GM19193 (cell line): ENCODE data around the gene SVOP.

Source experiments
- POLR2A ChIP-seq: IDR thresholded peaks from 4 replicates; pipeline ENCODE4 v1.6.1; 2011; ENCODE audit not compliant: insufficient read depth, insufficient read length; ENCODE audit errors: extremely low read depth

Gene SVOP

GRCh38 chr12:108896336-108896735 is 124.5 kb downstream of the SVOP start:
- no peak for TF ChIP-seq POLR2A

GRCh38 chr12:108895220-108895802 is 125.6 kb downstream of the SVOP start:
- no peak for TF ChIP-seq POLR2A

- no peak for TF ChIP-seq POLR2A
These were observed 130.7 kb downstream of the SVOP start for GRCh38 chr12:108890208-108890607.

- TF ChIP-seq POLR2A: no peak
These were observed 132.8 kb downstream of the SVOP start for GRCh38 chr12:108888031-108888430.

GRCh38 chr12:108886873-108887629 is 133.8 kb downstream of the SVOP start:
- TF ChIP-seq POLR2A: no peak

GRCh38 chr12:108884116-108885012 is 136.5 kb downstream of the SVOP start:
- TF ChIP-seq POLR2A: no peak

GRCh38 chr12:108881953-108882352 is 138.9 kb downstream of the SVOP start:
- TF ChIP-seq POLR2A: no peak

- no peak for TF ChIP-seq POLR2A
These were observed 141.1 kb downstream of the SVOP start, which contains the start of gene DAO for GRCh38 chr12:108879615-108880254. DAO (plus strand) TSS chr12:108880092; CDS start chr12:108885007, 4,915 bp downstream.

GRCh38 chr12:108876550-108876949 is 144.3 kb downstream of the SVOP start:
- TF ChIP-seq POLR2A: no peak

GRCh38 chr12:108875682-108876361 is 145.0 kb downstream of the SVOP start:
- TF ChIP-seq POLR2A: no peak

- no peak for TF ChIP-seq POLR2A
These were observed 145.6 kb downstream of the SVOP start for GRCh38 chr12:108875280-108875679.

- TF ChIP-seq POLR2A: no peak
These were observed 152.1 kb downstream of the SVOP start for GRCh38 chr12:108868781-108869180.

- TF ChIP-seq POLR2A: no peak
These were observed 155.7 kb downstream of the SVOP start for GRCh38 chr12:108865169-108865568.

- no peak for TF ChIP-seq POLR2A
These were observed 158.3 kb downstream of the SVOP start for GRCh38 chr12:108862588-108862959.

- TF ChIP-seq POLR2A: no peak
These were observed 158.8 kb downstream of the SVOP start for GRCh38 chr12:108861878-108862587.

- no peak for TF ChIP-seq POLR2A
These were observed 160.4 kb downstream of the SVOP start for GRCh38 chr12:108860443-108860842.
